Measurements from ENCODE around the gene TRIM59. TPM values are rescaled to one million over a fixed set of nuclear protein-coding genes. Genes with fewer than 3 reads are reported as not detected.

Gene TRIM59
- total RNA-seq, 1 donor from 2014 or later, result 24.5 TPM

DNA sequence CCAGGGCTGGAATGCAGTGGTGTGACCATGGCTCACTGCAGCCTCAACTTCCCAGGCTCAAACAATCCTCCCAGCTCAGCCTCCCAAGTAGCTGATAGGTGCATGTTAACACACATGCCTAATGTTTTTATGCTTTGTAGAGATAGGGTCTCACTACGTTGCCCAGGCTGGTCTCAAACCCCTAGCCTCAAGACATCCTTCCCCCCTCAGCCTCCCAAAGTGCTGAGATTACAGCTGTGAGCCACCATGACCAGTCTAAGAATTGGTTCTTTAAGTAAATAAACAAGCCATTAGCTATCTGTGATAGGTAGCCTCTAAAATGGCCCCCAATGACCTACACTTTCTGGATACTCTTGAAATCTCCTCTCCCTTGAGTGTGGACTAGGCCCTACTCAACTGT is 3.7 kb downstream of the TRIM59 start:
- Mint-ChIP-seq H3K27ac (no peak overlapping the region), H3K4me3 (ENCODE audit: low read depth) (no peak overlapping the region), H3K9me3 (ENCODE audit: low read depth) (peaks cover 4% of the 10 kb centered on the region), H3K27me3 (peaks cover 6% of the 10 kb centered on the region), H3K36me3 (ENCODE audit: insufficient read depth) (peaks cover 22% of the 10 kb centered on the region), H3K4me1 (ENCODE audit: low read depth) (peaks cover 10% of the 10 kb centered on the region)
- TF ChIP-seq, protein P1, sequence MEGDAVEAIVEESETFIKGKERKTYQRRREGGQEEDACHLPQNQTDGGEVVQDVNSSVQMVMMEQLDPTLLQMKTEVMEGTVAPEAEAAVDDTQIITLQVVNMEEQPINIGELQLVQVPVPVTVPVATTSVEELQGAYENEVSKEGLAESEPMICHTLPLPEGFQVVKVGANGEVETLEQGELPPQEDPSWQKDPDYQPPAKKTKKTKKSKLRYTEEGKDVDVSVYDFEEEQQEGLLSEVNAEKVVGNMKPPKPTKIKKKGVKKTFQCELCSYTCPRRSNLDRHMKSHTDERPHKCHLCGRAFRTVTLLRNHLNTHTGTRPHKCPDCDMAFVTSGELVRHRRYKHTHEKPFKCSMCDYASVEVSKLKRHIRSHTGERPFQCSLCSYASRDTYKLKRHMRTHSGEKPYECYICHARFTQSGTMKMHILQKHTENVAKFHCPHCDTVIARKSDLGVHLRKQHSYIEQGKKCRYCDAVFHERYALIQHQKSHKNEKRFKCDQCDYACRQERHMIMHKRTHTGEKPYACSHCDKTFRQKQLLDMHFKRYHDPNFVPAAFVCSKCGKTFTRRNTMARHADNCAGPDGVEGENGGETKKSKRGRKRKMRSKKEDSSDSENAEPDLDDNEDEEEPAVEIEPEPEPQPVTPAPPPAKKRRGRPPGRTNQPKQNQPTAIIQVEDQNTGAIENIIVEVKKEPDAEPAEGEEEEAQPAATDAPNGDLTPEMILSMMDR (IDR thresholded peaks at IDR 0.05; ENCODE audit: unreplicated experiment), result no peak
- no peak for DNase-seq (ENCODE audit: low spot score, unreplicated experiment)

DNA sequence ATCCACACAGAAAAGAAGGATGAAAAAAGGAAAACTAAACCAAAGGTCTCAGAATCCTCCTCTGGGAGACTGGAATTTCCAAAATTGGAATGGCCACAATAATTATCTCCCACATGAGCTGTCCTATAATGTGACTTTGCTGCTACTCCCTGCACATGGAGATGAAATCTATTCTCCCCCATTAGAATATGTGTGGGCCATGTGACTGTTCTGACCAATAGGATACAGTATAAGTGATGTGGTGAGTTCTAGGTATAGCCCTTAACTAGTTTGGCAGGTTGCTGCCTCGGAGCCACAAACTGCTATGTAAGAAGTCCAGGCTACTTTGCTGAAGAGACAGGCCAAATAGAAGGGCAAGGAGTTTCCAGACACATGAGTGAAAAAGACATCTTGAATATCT is 5.2 kb downstream of the TRIM59 start:
- DNase-seq (ENCODE audit: low spot score, unreplicated experiment), result no peak
- Mint-ChIP-seq H3K27me3 (no peaks in the 10 kb centered on the region), H3K9me3 (ENCODE audit: low read depth) (peaks cover 4% of the 10 kb centered on the region), H3K4me3 (ENCODE audit: low read depth) (no peak overlapping the region), H3K36me3 (ENCODE audit: insufficient read depth) (peaks cover 30% of the 10 kb centered on the region), H3K4me1 (ENCODE audit: low read depth) (peaks cover 9% of the 10 kb centered on the region), H3K27ac (no peak overlapping the region)
- TF ChIP-seq, protein P1 (IDR thresholded peaks at IDR 0.05; ENCODE audit: unreplicated experiment), result no peak

DNA sequence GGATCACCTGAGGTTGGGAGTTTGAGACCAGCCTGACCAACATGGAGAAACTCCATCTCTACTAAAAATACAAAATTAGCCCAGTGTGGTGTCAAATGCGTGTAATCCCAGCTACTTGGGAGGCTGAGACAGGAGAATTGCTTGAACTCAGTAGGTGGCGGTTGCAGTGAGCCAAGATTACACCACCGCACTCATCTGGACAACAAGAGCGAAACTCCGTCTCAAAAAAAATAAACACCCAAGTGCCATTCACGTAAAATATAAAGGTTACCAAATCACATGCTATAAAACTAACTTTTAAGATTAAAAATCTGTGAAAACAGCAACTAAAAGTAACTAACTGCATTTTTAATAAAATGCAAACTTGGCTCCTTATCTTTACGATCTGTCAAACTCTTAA is 8.9 kb downstream of the TRIM59 start:
- no peaks in the 10 kb centered on the region for H3K27me3 Mint-ChIP-seq
- H3K4me1 Mint-ChIP-seq (ENCODE audit: low read depth), result no peaks in the 10 kb centered on the region
- peaks cover 42% of the 10 kb centered on the region for H3K36me3 Mint-ChIP-seq (ENCODE audit: insufficient read depth)
- TF ChIP-seq, protein P1 (IDR thresholded peaks at IDR 0.05; ENCODE audit: unreplicated experiment), result no peak
- DNase-seq (ENCODE audit: low spot score, unreplicated experiment), result no peak
- no peak overlapping the region for H3K4me3 Mint-ChIP-seq (ENCODE audit: low read depth)
- no peak overlapping the region for H3K27ac Mint-ChIP-seq
- H3K9me3 Mint-ChIP-seq (ENCODE audit: low read depth), result peaks cover 4% of the 10 kb centered on the region

DNA sequence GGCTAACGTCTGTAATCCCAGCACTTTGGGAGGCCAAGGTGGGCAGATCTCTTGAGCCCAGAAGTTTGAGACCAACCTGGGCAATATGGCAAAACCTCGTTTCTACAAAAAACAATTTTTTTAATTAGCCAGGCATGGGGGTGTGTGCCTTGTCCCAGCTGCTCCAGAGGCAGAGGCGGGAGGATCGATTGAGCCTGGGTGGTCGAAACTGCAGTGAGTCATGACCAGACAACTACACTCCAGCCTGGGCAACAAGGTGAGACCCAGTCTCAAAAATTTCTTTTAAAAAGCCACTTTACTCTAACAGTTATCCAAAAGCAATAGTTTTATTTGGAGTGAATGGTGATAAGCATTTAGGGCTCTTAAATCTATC is 12.5 kb downstream of the TRIM59 start:
- Mint-ChIP-seq H3K27ac (no peak overlapping the region), H3K9me3 (ENCODE audit: low read depth) (no peaks in the 10 kb centered on the region), H3K27me3 (no peaks in the 10 kb centered on the region), H3K36me3 (ENCODE audit: insufficient read depth) (peaks cover 33% of the 10 kb centered on the region), H3K4me3 (ENCODE audit: low read depth) (no peak overlapping the region), H3K4me1 (ENCODE audit: low read depth) (no peaks in the 10 kb centered on the region)
- TF ChIP-seq, protein P1 (IDR thresholded peaks at IDR 0.05; ENCODE audit: unreplicated experiment), result no peak
- DNase-seq (ENCODE audit: low spot score, unreplicated experiment), result no peak

DNA sequence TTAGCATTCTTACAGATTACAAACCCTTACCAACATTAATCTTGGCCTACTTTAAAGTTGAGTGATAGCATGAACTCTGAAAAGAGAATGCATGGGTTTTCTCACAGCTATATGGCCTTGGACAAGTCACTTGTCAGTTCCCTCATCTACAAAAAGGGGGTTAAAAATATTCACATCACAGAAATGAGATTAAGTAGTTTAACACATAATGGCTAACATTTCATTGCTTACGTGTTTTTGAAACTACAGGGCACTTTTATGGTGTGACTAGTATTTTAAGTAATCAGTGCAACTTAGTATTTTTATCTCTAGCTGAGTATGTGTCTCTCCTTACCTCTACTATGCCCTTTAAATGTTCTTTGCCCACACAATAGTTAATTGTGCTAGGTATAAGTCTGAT is 13.8 kb downstream of the TRIM59 start:
- DNase-seq (ENCODE audit: low spot score, unreplicated experiment), result no peak
- TF ChIP-seq, protein P1 (IDR thresholded peaks at IDR 0.05; ENCODE audit: unreplicated experiment), result no peak
- Mint-ChIP-seq H3K4me1 (ENCODE audit: low read depth) (no peaks in the 10 kb centered on the region), H3K27me3 (no peaks in the 10 kb centered on the region), H3K36me3 (ENCODE audit: insufficient read depth) (peaks cover 36% of the 10 kb centered on the region), H3K27ac (no peak overlapping the region), H3K9me3 (ENCODE audit: low read depth) (no peaks in the 10 kb centered on the region), H3K4me3 (ENCODE audit: low read depth) (no peak overlapping the region)
